Measurements from ENCODE around the gene AOC1.

The AOC1 gene

GRCh38 chr7:150860291-150860977 lies 8.1 kb downstream of the AOC1 start:
- peak overlapping the region; percentile 20 for H2AK5ac ChIP-seq (ENCODE audit: low read depth, low read length)
- H4K91ac ChIP-seq (ENCODE audit: low read depth, low read length, poor library complexity) = no peak overlapping the region
- no peak overlapping the region for H3K4ac ChIP-seq (ENCODE audit: low read length)
- peak overlapping the region; percentile 0 for H2BK12ac ChIP-seq (ENCODE audit: low read length)
- H3K4me1 ChIP-seq (ENCODE audit: control insufficient read depth in 2 of 2, insufficient read depth in 1 of 2, low read depth in 1 of 2, low read length in 2 of 2) = peaks cover 0 to 3% of the 10 kb centered on the region in 2 donors
- H3K14ac ChIP-seq (ENCODE audit: low read length) = no peak overlapping the region
- H3K36me3 ChIP-seq (replicated peaks in 1 of 2; ENCODE audit: control insufficient read depth in 2 of 2, insufficient read depth in 2 of 2, low read length in 2 of 2) = no peaks in the 10 kb centered on the region
- H3K18ac ChIP-seq (ENCODE audit: low read length) = peak overlapping the region; percentile 61
- WGBS, 2 donors (ENCODE audit: extremely low coverage in 2 of 2, insufficient read length in 2 of 2, insufficient replicate concordance in 1 of 2) = no CpG with 5 or more reads among the region's 14 CpGs
- no peak overlapping the region for H3K4me3 ChIP-seq (ENCODE audit: low read length in 2 of 2)
- H3K9me3 ChIP-seq (replicated peaks in 1 of 2; ENCODE audit: control insufficient read depth in 2 of 2, insufficient read depth in 1 of 2, low read depth in 1 of 2, low read length in 2 of 2) = peaks cover 0 to 5% of the 10 kb centered on the region in 2 donors
- no peak overlapping the region for H2AFZ ChIP-seq (ENCODE audit: low read length)
- no peaks in the 10 kb centered on the region for H3K27me3 ChIP-seq (ENCODE audit: control insufficient read depth in 3 of 3, insufficient read depth in 3 of 3, low read depth in 1 of 3, low read length in 3 of 3)
- no peak overlapping the region for H3K27ac ChIP-seq (replicated peaks; ENCODE audit: low read length)
- H4K8ac ChIP-seq (ENCODE audit: low read depth, low read length) = peak overlapping the region; percentile 84
- no peaks in the 10 kb centered on the region for H3K79me1 ChIP-seq (ENCODE audit: low read depth, low read length)
- peak overlapping the region; percentile 45 for H2BK15ac ChIP-seq (ENCODE audit: low read length)
- no peak overlapping the region for H3K4me2 ChIP-seq (ENCODE audit: insufficient read depth, low read length, poor library complexity, severe bottlenecking)
- no peak overlapping the region for H3K9ac ChIP-seq (ENCODE audit: low read depth, low read length, poor library complexity)
- no peak overlapping the region for H2BK5ac ChIP-seq (ENCODE audit: low read length)
- no peak overlapping the region for H3K23ac ChIP-seq (ENCODE audit: low read depth, low read length, poor library complexity)
- H2BK120ac ChIP-seq (ENCODE audit: low read depth, low read length) = no peak overlapping the region
- no peak for DNase-seq (ENCODE audit: low spot score)

- no peak for DNase-seq (ENCODE audit: low spot score)
- Histone ChIP-seq H4K91ac (ENCODE audit: low read depth, low read length, poor library complexity) (no peak overlapping the region), H3K4me3 (ENCODE audit: low read length in 2 of 2) (no peak overlapping the region), H3K18ac (ENCODE audit: low read length) (no peak overlapping the region), H3K79me1 (ENCODE audit: low read depth, low read length) (no peaks in the 10 kb centered on the region), H3K4me2 (ENCODE audit: insufficient read depth, low read length, poor library complexity, severe bottlenecking) (no peak overlapping the region), H2BK120ac (ENCODE audit: low read depth, low read length) (no peak overlapping the region), H2BK12ac (ENCODE audit: low read length) (peak overlapping the region; percentile 0), H3K9ac (ENCODE audit: low read depth, low read length, poor library complexity) (no peak overlapping the region), H3K36me3 (replicated peaks in 1 of 2; ENCODE audit: control insufficient read depth in 2 of 2, insufficient read depth in 2 of 2, low read length in 2 of 2) (no peaks in the 10 kb centered on the region), H3K27ac (replicated peaks; ENCODE audit: low read length) (no peak overlapping the region), H2BK15ac (ENCODE audit: low read length) (peak overlapping the region; percentile 19), H2BK5ac (ENCODE audit: low read length) (no peak overlapping the region), H3K14ac (ENCODE audit: low read length) (no peak overlapping the region), H3K23ac (ENCODE audit: low read depth, low read length, poor library complexity) (no peak overlapping the region), H2AK5ac (ENCODE audit: low read depth, low read length) (no peak overlapping the region), H3K4me1 (ENCODE audit: control insufficient read depth in 2 of 2, insufficient read depth in 1 of 2, low read depth in 1 of 2, low read length in 2 of 2) (peaks cover 0 to 3% of the 10 kb centered on the region in 2 donors), H4K8ac (ENCODE audit: low read depth, low read length) (no peak overlapping the region), H3K9me3 (replicated peaks in 1 of 2; ENCODE audit: control insufficient read depth in 2 of 2, insufficient read depth in 1 of 2, low read depth in 1 of 2, low read length in 2 of 2) (peaks cover 0 to 5% of the 10 kb centered on the region in 2 donors), H2AFZ (ENCODE audit: low read length) (no peak overlapping the region), H3K27me3 (ENCODE audit: control insufficient read depth in 3 of 3, insufficient read depth in 3 of 3, low read depth in 1 of 3, low read length in 3 of 3) (no peaks in the 10 kb centered on the region), H3K4ac (ENCODE audit: low read length) (no peak overlapping the region)
- no CpG with 5 or more reads among the region's 9 CpGs for WGBS, 2 donors (ENCODE audit: extremely low coverage in 2 of 2, insufficient read length in 2 of 2, insufficient replicate concordance in 1 of 2)
These were observed 8.6 kb downstream of the AOC1 start for GRCh38 chr7:150860978-150861295.

DNA sequence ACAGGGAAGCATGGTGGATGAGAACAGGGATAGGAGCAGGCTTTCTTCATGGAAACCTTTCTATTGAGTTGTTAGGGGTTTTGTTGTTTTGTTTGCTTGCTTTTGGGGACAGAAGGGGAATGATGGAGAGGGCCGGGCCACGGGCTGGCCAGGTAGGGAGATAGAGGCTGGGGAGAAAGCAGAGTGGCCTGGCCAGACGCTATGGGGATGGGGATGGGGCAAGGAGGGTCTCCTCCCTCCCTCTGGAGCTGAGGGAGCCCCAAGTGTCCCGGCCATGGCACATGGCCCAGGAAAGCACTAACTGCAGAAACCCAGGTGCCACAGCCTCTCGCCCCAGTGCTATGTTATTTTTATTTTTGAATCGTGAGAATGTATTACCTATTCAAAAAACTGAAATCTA lies 10.0 kb downstream of the AOC1 start:
- H3K4ac ChIP-seq (ENCODE audit: low read length) = no peak overlapping the region
- H3K4me1 ChIP-seq (ENCODE audit: control insufficient read depth in 2 of 2, insufficient read depth in 1 of 2, low read depth in 1 of 2, low read length in 2 of 2) = peaks cover 0 to 3% of the 10 kb centered on the region in 2 donors
- H3K9me3 ChIP-seq (replicated peaks in 1 of 2; ENCODE audit: control insufficient read depth in 2 of 2, insufficient read depth in 1 of 2, low read depth in 1 of 2, low read length in 2 of 2) = peaks cover 0 to 5% of the 10 kb centered on the region in 2 donors
- DNase-seq (ENCODE audit: low spot score) = no peak
- no peak overlapping the region for H4K8ac ChIP-seq (ENCODE audit: low read depth, low read length)
- no peaks in the 10 kb centered on the region for H3K27me3 ChIP-seq (ENCODE audit: control insufficient read depth in 3 of 3, insufficient read depth in 3 of 3, low read depth in 1 of 3, low read length in 3 of 3)
- H3K23ac ChIP-seq (ENCODE audit: low read depth, low read length, poor library complexity) = no peak overlapping the region
- H2AK5ac ChIP-seq (ENCODE audit: low read depth, low read length) = no peak overlapping the region
- WGBS, 2 donors (ENCODE audit: extremely low coverage in 2 of 2, insufficient read length in 2 of 2, insufficient replicate concordance in 1 of 2) = no CpG with 5 or more reads among the region's 6 CpGs
- no peak overlapping the region for H4K91ac ChIP-seq (ENCODE audit: low read depth, low read length, poor library complexity)
- H3K79me1 ChIP-seq (ENCODE audit: low read depth, low read length) = no peaks in the 10 kb centered on the region
- no peaks in the 10 kb centered on the region for H3K36me3 ChIP-seq (replicated peaks in 1 of 2; ENCODE audit: control insufficient read depth in 2 of 2, insufficient read depth in 2 of 2, low read length in 2 of 2)
- no peak overlapping the region for H3K4me2 ChIP-seq (ENCODE audit: insufficient read depth, low read length, poor library complexity, severe bottlenecking)
- no peak overlapping the region for H2BK5ac ChIP-seq (ENCODE audit: low read length)
- H3K4me3 ChIP-seq (ENCODE audit: low read length in 2 of 2) = no peak overlapping the region
- H2BK12ac ChIP-seq (ENCODE audit: low read length) = no peak overlapping the region
- no peak overlapping the region for H2BK120ac ChIP-seq (ENCODE audit: low read depth, low read length)
- H3K18ac ChIP-seq (ENCODE audit: low read length) = no peak overlapping the region
- no peak overlapping the region for H2AFZ ChIP-seq (ENCODE audit: low read length)
- H3K14ac ChIP-seq (ENCODE audit: low read length) = no peak overlapping the region
- no peak overlapping the region for H2BK15ac ChIP-seq (ENCODE audit: low read length)
- no peak overlapping the region for H3K9ac ChIP-seq (ENCODE audit: low read depth, low read length, poor library complexity)
- no peak overlapping the region for H3K27ac ChIP-seq (replicated peaks; ENCODE audit: low read length)

GRCh38 chr7:150863946-150864345 lies 11.6 kb downstream of the AOC1 start:
- Histone ChIP-seq H3K9me3 (replicated peaks in 1 of 2; ENCODE audit: control insufficient read depth in 2 of 2, insufficient read depth in 1 of 2, low read depth in 1 of 2, low read length in 2 of 2) (peaks cover 0 to 5% of the 10 kb centered on the region in 2 donors), H3K4me2 (ENCODE audit: insufficient read depth, low read length, poor library complexity, severe bottlenecking) (no peak overlapping the region), H2BK12ac (ENCODE audit: low read length) (no peak overlapping the region), H2AFZ (ENCODE audit: low read length) (no peak overlapping the region), H3K79me1 (ENCODE audit: low read depth, low read length) (no peaks in the 10 kb centered on the region), H3K14ac (ENCODE audit: low read length) (no peak overlapping the region), H2BK120ac (ENCODE audit: low read depth, low read length) (no peak overlapping the region), H3K4me3 (ENCODE audit: low read length in 2 of 2) (no peak overlapping the region), H4K91ac (ENCODE audit: low read depth, low read length, poor library complexity) (no peak overlapping the region), H3K18ac (ENCODE audit: low read length) (no peak overlapping the region), H3K9ac (ENCODE audit: low read depth, low read length, poor library complexity) (no peak overlapping the region), H4K8ac (ENCODE audit: low read depth, low read length) (no peak overlapping the region), H3K27me3 (ENCODE audit: control insufficient read depth in 3 of 3, insufficient read depth in 3 of 3, low read depth in 1 of 3, low read length in 3 of 3) (no peaks in the 10 kb centered on the region), H3K23ac (ENCODE audit: low read depth, low read length, poor library complexity) (no peak overlapping the region), H3K4ac (ENCODE audit: low read length) (no peak overlapping the region), H2BK5ac (ENCODE audit: low read length) (no peak overlapping the region), H2BK15ac (ENCODE audit: low read length) (no peak overlapping the region), H3K27ac (replicated peaks; ENCODE audit: low read length) (no peak overlapping the region), H3K4me1 (ENCODE audit: control insufficient read depth in 2 of 2, insufficient read depth in 1 of 2, low read depth in 1 of 2, low read length in 2 of 2) (peaks cover 0 to 3% of the 10 kb centered on the region in 2 donors), H2AK5ac (ENCODE audit: low read depth, low read length) (peak overlapping the region; percentile 22), H3K36me3 (replicated peaks in 1 of 2; ENCODE audit: control insufficient read depth in 2 of 2, insufficient read depth in 2 of 2, low read length in 2 of 2) (no peaks in the 10 kb centered on the region)
- no peak for DNase-seq (ENCODE audit: low spot score)
- WGBS, 2 donors (ENCODE audit: extremely low coverage in 2 of 2, insufficient read length in 2 of 2, insufficient replicate concordance in 1 of 2) = no CpG with 5 or more reads among the region's 6 CpGs

All from neuronal stem cell (in vitro differentiated cells).